ENCODE results near the gene VPS26C.

- TF ChIP-seq CTCF (conservative IDR thresholded peaks at IDR 0.05) (no peak), EZH2 (IDR thresholded peaks at IDR 0.05; ENCODE audit: low read depth) (no peak)
These were observed 29.8 kb downstream of the VPS26C start for GRCh38 chr21:37237346-37237745.
